ENCODE measurements around the gene HOXD4.

Gene HOXD4

DNA sequence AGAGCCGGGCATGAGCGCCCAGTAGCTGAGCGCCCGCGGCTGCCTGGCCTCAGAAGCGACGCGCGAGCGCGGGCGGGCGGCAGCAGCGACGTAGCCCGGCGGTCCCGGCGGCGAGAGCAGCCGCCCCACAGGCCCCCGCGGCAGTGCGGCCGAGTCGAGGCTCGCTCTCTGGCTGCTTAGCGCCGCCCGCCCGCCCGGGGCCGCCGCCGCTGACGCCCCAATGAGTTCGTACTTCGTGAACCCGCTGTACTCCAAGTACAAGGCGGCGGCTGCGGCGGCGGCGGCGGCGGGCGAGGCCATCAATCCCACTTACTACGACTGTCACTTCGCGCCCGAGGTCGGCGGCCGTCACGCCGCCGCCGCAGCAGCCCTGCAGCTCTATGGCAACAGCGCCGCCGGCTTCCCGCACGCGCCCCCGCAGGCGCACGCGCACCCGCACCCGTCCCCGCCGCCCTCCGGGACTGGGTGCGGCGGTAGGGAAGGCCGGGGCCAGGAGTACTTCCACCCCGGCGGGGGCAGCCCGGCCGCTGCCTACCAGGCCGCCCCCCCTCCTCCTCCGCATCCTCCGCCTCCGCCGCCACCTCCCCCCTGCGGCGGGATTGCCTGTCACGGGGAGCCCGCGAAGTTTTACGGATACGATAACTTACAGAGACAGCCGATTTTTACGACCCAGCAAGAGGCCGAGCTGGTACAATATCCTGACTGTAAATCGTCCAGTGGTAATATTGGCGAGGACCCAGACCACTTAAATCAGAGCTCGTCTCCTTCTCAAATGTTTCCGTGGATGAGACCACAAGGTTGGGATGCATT lies 21.0 kb upstream of the HOXD4 start (continued):
- TF ChIP-seq ZFP37 (tag by site-specific recombination; IDR thresholded peaks at IDR 0.05), result no peak
- peak; percentile 33; the same call in 1 of the 2 replicates for TF ChIP-seq BCL11A (tag by site-specific recombination; IDR thresholded peaks at IDR 0.05; ENCODE audit: low read depth)
- TF ChIP-seq ZNF266 (tag by site-specific recombination; IDR thresholded peaks at IDR 0.05; ENCODE audit: low read depth), result no peak
- TF ChIP-seq ZNF146 (tag by site-specific recombination; IDR thresholded peaks at IDR 0.05), result no peak
- no peak for TF ChIP-seq ZNF221 (tag by site-specific recombination; IDR thresholded peaks at IDR 0.05; ENCODE audit: borderline replicate concordance)
- no peak for TF ChIP-seq ZNF214 (tag by site-specific recombination; IDR thresholded peaks at IDR 0.05; ENCODE audit: borderline replicate concordance)
- peak; percentile 58 for TF ChIP-seq ZBTB26 (tag by site-specific recombination; optimal IDR thresholded peaks at IDR 0.05)
- 0 out of 2 replicates have a peak, but pooled peaks have one; percentile 28 for TF ChIP-seq INSM2 (tag by site-specific recombination; IDR thresholded peaks at IDR 0.05)
- TF ChIP-seq, protein P1, sequence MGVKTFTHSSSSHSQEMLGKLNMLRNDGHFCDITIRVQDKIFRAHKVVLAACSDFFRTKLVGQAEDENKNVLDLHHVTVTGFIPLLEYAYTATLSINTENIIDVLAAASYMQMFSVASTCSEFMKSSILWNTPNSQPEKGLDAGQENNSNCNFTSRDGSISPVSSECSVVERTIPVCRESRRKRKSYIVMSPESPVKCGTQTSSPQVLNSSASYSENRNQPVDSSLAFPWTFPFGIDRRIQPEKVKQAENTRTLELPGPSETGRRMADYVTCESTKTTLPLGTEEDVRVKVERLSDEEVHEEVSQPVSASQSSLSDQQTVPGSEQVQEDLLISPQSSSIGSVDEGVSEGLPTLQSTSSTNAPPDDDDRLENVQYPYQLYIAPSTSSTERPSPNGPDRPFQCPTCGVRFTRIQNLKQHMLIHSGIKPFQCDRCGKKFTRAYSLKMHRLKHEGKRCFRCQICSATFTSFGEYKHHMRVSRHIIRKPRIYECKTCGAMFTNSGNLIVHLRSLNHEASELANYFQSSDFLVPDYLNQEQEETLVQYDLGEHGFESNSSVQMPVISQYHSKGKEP (tag by site-specific recombination; IDR thresholded peaks at IDR 0.05), result peak; percentile 58; the same call in 1 of the 2 replicates
- TF ChIP-seq ZNF670 (tag by site-specific recombination; IDR thresholded peaks at IDR 0.05; ENCODE audit: low read depth), result no peak
- no peak for TF ChIP-seq MEIS1 (CRISPR knock-in tag; IDR thresholded peaks at IDR 0.05; ENCODE audit: borderline replicate concordance)
- no peak for TF ChIP-seq ZSCAN4 (tag by site-specific recombination; IDR thresholded peaks at IDR 0.05)
- TF ChIP-seq ZNF610 (tag by site-specific recombination; IDR thresholded peaks at IDR 0.05; ENCODE audit: borderline replicate concordance), result 0 out of 2 replicates have a peak, but pooled peaks have one; percentile 17
- TF ChIP-seq ZBTB20 (tag by site-specific recombination; IDR thresholded peaks at IDR 0.05), result peak; percentile 55; the same call in 1 of the 2 replicates
- no peak for TF ChIP-seq ZBTB48 (tag by site-specific recombination; IDR thresholded peaks at IDR 0.05)
- TF ChIP-seq ZBTB7A (tag by site-specific recombination; IDR thresholded peaks at IDR 0.05; ENCODE audit: low read depth), result no peak
- TF ChIP-seq ZNF10 (tag by site-specific recombination; IDR thresholded peaks at IDR 0.05), result 0 out of 2 replicates have a peak, but pooled peaks have one; percentile 32
- TF ChIP-seq FEZF1 (tag by site-specific recombination; IDR thresholded peaks at IDR 0.05), result peak; percentile 91
- TF ChIP-seq REST (tag by site-specific recombination; IDR thresholded peaks at IDR 0.05), result no peak
- TF ChIP-seq ZNF23 (tag by site-specific recombination; IDR thresholded peaks at IDR 0.05; ENCODE audit: borderline replicate concordance), result no peak
- no peak for TF ChIP-seq ZNF585B (tag by site-specific recombination; IDR thresholded peaks at IDR 0.05)
- TF ChIP-seq, protein P2, sequence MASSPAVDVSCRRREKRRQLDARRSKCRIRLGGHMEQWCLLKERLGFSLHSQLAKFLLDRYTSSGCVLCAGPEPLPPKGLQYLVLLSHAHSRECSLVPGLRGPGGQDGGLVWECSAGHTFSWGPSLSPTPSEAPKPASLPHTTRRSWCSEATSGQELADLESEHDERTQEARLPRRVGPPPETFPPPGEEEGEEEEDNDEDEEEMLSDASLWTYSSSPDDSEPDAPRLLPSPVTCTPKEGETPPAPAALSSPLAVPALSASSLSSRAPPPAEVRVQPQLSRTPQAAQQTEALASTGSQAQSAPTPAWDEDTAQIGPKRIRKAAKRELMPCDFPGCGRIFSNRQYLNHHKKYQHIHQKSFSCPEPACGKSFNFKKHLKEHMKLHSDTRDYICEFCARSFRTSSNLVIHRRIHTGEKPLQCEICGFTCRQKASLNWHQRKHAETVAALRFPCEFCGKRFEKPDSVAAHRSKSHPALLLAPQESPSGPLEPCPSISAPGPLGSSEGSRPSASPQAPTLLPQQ (tag by site-specific recombination; IDR thresholded peaks at IDR 0.05), result no peak; the same call in 1 of the 2 replicates
- TF ChIP-seq KLF9 (tag by site-specific recombination; IDR thresholded peaks at IDR 0.05; ENCODE audit: low read depth), result peak; percentile 47
- TF ChIP-seq KLF7 (tag by site-specific recombination; IDR thresholded peaks at IDR 0.05; ENCODE audit: borderline replicate concordance), result no peak
- TF ChIP-seq ZNF501 (tag by site-specific recombination; IDR thresholded peaks at IDR 0.05), result 0 out of 2 replicates have a peak, but pooled peaks have one; percentile 51
- no peak for TF ChIP-seq ZNF19 (tag by site-specific recombination; IDR thresholded peaks at IDR 0.05; ENCODE audit: low read depth)
- TF ChIP-seq ZNF354C (tag by site-specific recombination; IDR thresholded peaks at IDR 0.05; ENCODE audit: borderline replicate concordance, low read depth), result no peak
- no peak for TF ChIP-seq ZNF248 (tag by site-specific recombination; IDR thresholded peaks at IDR 0.05)
